RWPE1 (cell line): ENCODE results near the gene TXN.
"Not testable (repeated sequence)": the region's sequence is repeated elsewhere in the genome, so short reads cannot be mapped to it uniquely, and the experiment has no call there.

Source experiments
- CTCF ChIA-PET: fragments of 350-600 bp; sonication (Branson Sonifier 250); formaldehyde crosslinking; extraction: SDS; loops from one replicate; lab custom pipeline; 2021; lab: Yijun Ruan, JAX
- POLR2A ChIA-PET: fragments of 400-600 bp; formaldehyde crosslinking; extraction: SDS; loops from one replicate; lab custom pipeline; 2020; ENCODE audit warnings: antibody characterized with exemption; ENCODE audit not compliant: low non-redundant PET; lab: Yijun Ruan, JAX
- DNase-seq: peaks from one replicate; pipeline ENCODE4 v3.0.0; 2012; ENCODE audit warnings: low spot score
- H3K27ac ChIP-seq: fragments of 450-650 bp; 2 replicates; pipeline ENCODE4 v1.5.1; 2017
- TF ChIP-seq, protein P1 (sequence below): fragments of 450-650 bp; conservative IDR thresholded peaks from 2 replicates; pipeline ENCODE4 v1.5.1; 2017; ENCODE audit warnings: low read depth, mild to moderate bottlenecking

The TXN gene

DNA sequence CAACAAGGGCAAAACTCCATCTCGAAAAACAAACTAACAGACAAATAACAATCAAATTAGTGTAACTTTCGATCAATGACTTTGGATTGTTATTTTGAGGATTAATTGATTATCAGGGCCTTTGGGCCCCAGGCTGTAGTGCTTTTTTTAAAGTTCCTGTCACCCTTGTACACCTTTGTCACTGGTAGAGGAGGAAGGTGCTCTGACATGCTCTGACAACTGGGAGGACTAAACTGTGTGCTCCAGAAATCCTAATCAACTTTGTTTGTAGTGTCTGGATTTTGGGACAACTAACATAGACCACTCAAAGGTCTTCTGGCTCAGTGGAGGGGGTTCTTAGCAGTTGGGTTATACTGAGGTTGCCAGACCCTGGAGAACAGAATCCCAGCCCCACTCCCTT is 1.8 kb downstream of the TXN start:
- DNase-seq, result no peak
- TF ChIP-seq, protein P1, sequence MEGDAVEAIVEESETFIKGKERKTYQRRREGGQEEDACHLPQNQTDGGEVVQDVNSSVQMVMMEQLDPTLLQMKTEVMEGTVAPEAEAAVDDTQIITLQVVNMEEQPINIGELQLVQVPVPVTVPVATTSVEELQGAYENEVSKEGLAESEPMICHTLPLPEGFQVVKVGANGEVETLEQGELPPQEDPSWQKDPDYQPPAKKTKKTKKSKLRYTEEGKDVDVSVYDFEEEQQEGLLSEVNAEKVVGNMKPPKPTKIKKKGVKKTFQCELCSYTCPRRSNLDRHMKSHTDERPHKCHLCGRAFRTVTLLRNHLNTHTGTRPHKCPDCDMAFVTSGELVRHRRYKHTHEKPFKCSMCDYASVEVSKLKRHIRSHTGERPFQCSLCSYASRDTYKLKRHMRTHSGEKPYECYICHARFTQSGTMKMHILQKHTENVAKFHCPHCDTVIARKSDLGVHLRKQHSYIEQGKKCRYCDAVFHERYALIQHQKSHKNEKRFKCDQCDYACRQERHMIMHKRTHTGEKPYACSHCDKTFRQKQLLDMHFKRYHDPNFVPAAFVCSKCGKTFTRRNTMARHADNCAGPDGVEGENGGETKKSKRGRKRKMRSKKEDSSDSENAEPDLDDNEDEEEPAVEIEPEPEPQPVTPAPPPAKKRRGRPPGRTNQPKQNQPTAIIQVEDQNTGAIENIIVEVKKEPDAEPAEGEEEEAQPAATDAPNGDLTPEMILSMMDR, result no peak
- H3K27ac ChIP-seq, result peak overlapping the region; percentile 94
- ChIA-PET POLR2A (no interaction called here), CTCF (no interaction called here)

DNA sequence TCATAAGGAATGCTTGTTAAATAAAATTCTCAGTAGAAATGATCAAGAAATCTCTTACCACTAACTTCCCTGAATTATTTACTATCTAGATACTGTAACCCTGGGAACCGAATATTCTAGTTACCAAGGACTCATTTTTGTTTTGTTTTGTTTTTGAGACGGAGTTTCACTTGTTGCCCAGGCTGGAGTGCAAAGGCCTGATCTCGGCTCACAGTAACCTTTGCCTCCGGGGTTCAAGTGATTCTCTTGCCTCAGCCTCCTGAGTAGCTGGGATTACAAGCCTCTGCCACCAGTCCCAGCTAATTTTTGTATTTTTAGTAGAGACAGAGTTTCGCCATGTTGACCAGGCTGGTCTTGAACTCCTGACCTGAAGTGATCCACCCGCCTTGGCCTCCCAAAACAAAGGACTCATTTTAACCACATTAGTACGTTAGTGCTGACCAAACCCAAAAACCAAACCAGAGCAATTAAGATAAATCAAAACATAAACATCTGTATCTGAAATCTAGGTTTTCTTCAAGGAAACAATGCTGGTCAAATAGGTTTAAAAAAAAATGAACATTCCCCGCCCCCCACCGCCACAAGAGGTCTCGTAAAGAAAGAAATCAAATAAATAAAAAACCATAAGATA is 3.7 kb downstream of the TXN start:
- no peak for DNase-seq
- ChIA-PET CTCF (interaction anchor here (0.7 kb wide), 1 partner anchor 46 kb away, joined by 5 read pairs; no protein-coding TSS in a partner anchor), POLR2A (no interaction called here)
- TF ChIP-seq, protein P1, result no peak
- H3K27ac ChIP-seq, result peak overlapping the region; percentile 28; the same call in 1 of the 2 replicates

DNA sequence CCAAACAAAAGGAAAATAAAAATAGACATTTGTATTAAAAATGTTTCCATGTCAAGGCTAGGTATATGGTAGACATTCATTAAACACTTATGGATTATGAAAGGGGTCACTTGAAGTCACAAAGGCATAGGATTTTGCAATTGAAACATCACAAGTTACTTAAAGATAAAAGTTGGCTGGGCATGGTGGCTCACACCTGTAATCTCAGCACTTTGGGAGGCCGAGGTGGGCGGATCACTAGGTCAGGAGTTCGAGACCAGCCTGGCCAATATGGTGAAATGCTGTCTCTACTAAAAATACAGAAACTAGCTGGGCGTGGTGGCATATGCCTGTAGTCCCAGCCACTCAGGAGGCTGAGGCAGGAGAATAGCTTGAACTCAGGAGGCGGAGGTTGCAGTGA is 4.5 kb downstream of the TXN start:
- DNase-seq, POLR2A ChIA-PET, H3K27ac ChIP-seq: not testable (repeated sequence)
- CTCF ChIA-PET, result interaction anchor here (0.7 kb wide), 1 partner anchor 46 kb away, joined by 5 read pairs; no protein-coding TSS in a partner anchor

DNA sequence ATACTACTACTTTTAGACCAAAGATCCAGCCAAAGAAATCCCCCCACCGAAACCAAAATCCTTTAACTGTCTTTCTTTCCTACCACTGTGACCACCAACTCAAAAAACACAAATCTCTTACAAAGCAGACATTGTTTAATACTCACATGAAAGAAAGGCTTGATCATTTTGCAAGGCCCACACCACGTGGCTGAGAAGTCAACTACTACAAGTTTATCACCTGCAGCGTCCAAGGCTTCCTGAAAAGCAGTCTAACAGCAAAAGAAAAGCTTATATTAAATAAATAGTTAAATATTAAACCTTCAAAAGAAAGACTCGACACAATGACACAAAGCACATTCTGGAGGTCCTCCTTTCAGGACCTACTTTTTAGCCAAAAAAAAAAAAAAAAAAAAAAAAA is 5.1 kb downstream of the TXN start:
- CTCF ChIA-PET, result interaction anchor here (0.6 kb wide), 1 partner anchor 66 kb away, joined by 4 read pairs; no protein-coding TSS in a partner anchor
- no peak overlapping the region for H3K27ac ChIP-seq
- DNase-seq, result no peak
- TF ChIP-seq, protein P1, result no peak
- POLR2A ChIA-PET, result no interaction called here

DNA sequence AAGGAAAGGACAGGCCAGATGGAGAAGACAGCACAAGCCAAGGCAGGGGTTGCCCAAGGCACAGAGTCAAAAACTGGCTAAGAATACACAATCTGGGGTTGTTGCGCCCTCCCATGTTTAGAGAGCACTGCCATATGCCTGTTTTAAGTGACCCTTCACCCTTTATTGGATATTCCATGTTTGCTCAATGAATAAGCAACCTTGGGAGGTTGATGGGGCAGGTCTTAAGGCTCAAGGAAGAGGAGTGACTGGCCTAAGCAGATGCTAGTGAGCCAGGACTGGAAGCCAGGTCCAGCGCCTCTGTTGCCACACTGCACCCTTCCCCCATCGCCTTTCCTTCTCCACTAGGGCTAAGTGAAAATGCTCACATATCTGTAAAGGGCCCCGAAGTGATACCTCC is 6.7 kb downstream of the TXN start:
- ChIA-PET CTCF (no interaction called here), POLR2A (no interaction called here)
- TF ChIP-seq, protein P1, result no peak
- 0 out of 2 replicates have a peak overlapping the region, but pooled peaks have one; percentile 3 for H3K27ac ChIP-seq
- DNase-seq, result no peak

DNA sequence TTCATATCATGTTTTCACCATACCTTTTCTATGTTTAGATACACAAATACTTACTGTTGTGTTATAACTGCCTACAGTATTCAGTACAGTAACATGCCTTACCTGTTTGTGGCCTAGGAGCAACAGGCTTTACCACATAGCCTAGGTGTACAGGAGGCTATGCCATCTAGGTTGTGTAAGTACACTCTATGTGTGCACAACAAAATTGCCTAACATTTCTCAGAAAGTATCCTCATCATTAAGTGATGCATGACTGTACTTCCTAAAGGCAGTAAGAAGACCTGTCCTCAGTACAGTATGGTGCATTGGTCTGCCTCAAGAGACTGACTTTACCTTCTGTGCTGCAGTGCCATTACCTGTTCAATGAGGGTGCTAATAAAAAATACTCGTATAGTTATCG is 7.9 kb downstream of the TXN start:
- POLR2A ChIA-PET, result interaction anchor here (0.6 kb wide), 1 partner anchor 64 kb away, joined by 3 read pairs; no protein-coding TSS in a partner anchor
- TF ChIP-seq, protein P1, result no peak
- DNase-seq, result no peak
- no peak overlapping the region for H3K27ac ChIP-seq
- CTCF ChIA-PET, result interaction anchor here (0.6 kb wide), 1 partner anchor 23 kb away, joined by 3 read pairs; no protein-coding TSS in a partner anchor

DNA sequence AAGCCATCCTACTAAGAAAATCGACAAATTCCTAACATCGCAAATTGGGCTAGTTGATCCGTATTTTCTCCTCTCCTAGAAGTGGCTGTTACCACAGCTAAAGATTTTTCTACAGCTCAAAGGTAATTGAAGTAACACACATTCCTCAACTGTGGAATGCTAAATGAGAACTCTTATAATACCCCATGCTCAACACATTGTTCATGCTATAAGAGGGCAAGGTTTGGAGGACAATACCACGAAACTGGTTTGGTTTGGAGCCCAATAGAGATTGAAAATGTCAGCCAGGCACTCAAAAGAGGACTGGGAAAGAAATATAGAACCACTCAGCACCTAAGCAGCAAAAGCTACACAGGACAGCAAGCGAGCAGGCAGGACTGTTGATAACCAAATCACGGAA is 10.1 kb downstream of the TXN start:
- ChIA-PET CTCF (interaction anchor here (0.6 to 0.7 kb wide), 3 partner anchors 8 to 1206 kb away, joined by 3 to 4 read pairs (median 3); no protein-coding TSS in a partner anchor), POLR2A (no interaction called here)
- TF ChIP-seq, protein P1, result no peak
- no peak for DNase-seq
- H3K27ac ChIP-seq, result no peak overlapping the region
